ENCODE measurements around the gene ZNF20.
A peak's percentile ranks its signal among the peaks of the same experiment; 100 is the strongest.

ZNF20 gene

DNA sequence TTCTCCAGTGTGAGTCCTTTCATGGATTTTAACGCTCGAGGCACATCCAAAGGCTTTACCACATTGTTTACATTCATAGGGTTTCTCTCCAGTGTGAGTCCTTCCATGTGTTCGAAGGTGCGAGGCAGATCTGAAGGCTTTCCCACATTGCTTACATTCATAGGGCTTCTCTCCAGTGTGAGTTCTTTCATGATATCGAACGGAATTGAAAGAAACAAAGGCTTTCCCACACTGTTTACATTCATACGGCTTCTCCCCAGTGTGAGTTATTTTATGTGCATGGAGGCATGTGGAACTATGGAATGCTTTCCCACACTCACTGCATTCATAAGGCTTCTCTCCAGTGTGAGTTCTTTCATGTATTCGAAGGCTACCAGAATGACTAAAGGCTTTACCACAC, 5.2 kb upstream of the ZNF20 start:
- Histone ChIP-seq H3K36me3 (ENCODE audit: insufficient read depth, low read length) (peaks cover 38% of the 10 kb centered on the region), H3K9ac (ENCODE audit: low read depth, low read length) (no peak overlapping the region), H3K9me3 (replicated peaks; ENCODE audit: low read length) (peaks cover 19% of the 10 kb centered on the region), H3K4me1 (ENCODE audit: control insufficient read depth, insufficient read depth, low read length) (peaks cover 7% of the 10 kb centered on the region), H3K4me2 (ENCODE audit: low read length) (no peak overlapping the region), H3K27me3 (ENCODE audit: control insufficient read depth, insufficient read depth, low read length) (no peaks in the 10 kb centered on the region), H3K4me3 (ENCODE audit: low read length) (no peak overlapping the region)

DNA sequence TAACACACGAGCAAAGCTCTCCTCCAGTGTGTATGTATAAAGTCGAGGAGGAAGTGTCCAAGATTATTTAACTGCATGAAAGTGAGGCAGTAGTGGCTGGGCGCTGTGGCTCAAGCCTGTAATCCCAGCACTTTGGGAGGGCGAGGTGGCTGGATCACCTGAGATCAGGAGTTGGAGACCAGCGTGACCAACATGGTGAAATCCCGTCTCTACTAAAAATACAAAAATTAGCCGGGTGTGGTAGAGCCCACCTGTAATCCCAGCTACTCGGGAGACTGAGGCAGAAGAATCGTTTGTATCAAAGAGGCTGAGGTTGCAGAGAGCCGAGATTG, 1.2 kb upstream of the ZNF20 start:
- no peak overlapping the region for H3K4me3 ChIP-seq (ENCODE audit: low read length)
- H3K27me3 ChIP-seq (ENCODE audit: control insufficient read depth, insufficient read depth, low read length): no peaks in the 10 kb centered on the region
- H3K4me1 ChIP-seq (ENCODE audit: control insufficient read depth, insufficient read depth, low read length): peaks cover 13% of the 10 kb centered on the region
- no peak overlapping the region for H3K4me2 ChIP-seq (ENCODE audit: low read length)
- H3K9ac ChIP-seq (ENCODE audit: low read depth, low read length): no peak overlapping the region
- peaks cover 35% of the 10 kb centered on the region for H3K36me3 ChIP-seq (ENCODE audit: insufficient read depth, low read length)
- H3K9me3 ChIP-seq (replicated peaks; ENCODE audit: low read length): peaks cover 16% of the 10 kb centered on the region

- Histone ChIP-seq H3K4me3 (ENCODE audit: low read length) (peak overlapping the region; percentile 97), H3K9ac (ENCODE audit: low read depth, low read length) (no peak overlapping the region), H3K4me1 (ENCODE audit: control insufficient read depth, insufficient read depth, low read length) (peaks cover 13% of the 10 kb centered on the region), H3K9me3 (replicated peaks; ENCODE audit: low read length) (peaks cover 10% of the 10 kb centered on the region), H3K4me2 (ENCODE audit: low read length) (peak overlapping the region; percentile 91), H3K36me3 (ENCODE audit: insufficient read depth, low read length) (peaks cover 34% of the 10 kb centered on the region), H3K27me3 (ENCODE audit: control insufficient read depth, insufficient read depth, low read length) (no peaks in the 10 kb centered on the region)
Measured at GRCh38 chr19:12140545-12141404, 625 bp upstream of the ZNF20 start.

DNA sequence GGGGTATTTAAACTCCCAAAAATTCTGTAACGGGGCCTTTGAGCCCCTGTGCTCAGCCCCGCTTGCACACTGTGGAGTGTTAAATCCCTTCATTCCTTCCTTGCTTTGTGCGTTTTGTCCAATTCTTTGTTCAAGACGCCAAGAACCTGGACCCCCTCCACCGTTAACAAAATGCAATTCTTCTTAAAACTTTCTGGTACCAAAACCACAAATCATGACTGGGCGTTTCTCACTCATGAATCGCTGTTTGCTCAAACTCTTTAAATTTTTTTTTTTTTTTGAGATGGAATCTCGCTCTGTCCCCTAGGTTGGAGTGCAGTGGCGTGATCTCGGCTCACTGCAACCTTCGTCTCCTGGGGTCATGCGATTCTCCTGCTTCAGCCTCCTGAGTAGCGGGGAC, 881 bp downstream of the ZNF20 start:
- peak overlapping the region; percentile 89 for H3K9ac ChIP-seq (ENCODE audit: low read depth, low read length)
- no peaks in the 10 kb centered on the region for H3K27me3 ChIP-seq (ENCODE audit: control insufficient read depth, insufficient read depth, low read length)
- H3K36me3 ChIP-seq (ENCODE audit: insufficient read depth, low read length): peaks cover 34% of the 10 kb centered on the region
- peaks cover 13% of the 10 kb centered on the region for H3K4me1 ChIP-seq (ENCODE audit: control insufficient read depth, insufficient read depth, low read length)
- H3K4me2 ChIP-seq (ENCODE audit: low read length): peak overlapping the region; percentile 91
- H3K4me3 ChIP-seq (ENCODE audit: low read length): peak overlapping the region; percentile 97
- H3K9me3 ChIP-seq (replicated peaks; ENCODE audit: low read length): no peaks in the 10 kb centered on the region

DNA sequence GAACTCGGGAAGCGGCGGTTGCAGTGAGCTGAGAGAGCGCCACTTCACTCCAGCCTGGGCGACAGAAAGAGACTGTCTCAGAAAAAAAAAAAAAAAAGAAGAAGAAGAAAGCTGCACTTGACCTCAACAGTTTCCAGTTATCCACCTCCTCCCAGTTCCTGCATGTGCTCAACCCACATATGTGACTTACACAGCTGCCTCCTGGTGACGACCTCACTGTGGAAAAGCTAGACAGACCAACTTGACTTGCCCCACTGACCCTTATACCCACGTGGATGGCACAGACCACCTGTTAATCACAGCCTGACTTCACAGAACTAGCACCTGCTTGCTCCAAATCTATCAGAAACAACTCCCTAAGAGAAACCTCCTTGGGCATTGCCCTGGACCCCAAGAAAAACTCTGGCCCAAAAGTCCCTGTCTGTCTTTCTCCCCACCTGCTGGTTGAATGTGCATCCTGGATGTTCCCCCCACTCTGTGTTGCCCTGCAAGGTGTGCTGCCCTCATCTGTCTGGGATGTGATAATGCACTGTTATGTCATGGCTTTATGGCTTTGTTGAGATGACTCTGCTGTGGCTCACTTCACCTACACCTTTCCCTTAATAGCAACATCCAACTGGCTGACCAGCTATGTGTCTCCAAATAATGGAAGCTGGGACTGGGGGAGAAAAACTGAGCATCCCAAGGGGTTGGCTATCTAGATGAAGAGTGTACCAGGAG, 2.8 kb downstream of the ZNF20 start:
- no peak overlapping the region for H3K4me2 ChIP-seq (ENCODE audit: low read length)
- peaks cover 48% of the 10 kb centered on the region for H3K36me3 ChIP-seq (ENCODE audit: insufficient read depth, low read length)

DNA sequence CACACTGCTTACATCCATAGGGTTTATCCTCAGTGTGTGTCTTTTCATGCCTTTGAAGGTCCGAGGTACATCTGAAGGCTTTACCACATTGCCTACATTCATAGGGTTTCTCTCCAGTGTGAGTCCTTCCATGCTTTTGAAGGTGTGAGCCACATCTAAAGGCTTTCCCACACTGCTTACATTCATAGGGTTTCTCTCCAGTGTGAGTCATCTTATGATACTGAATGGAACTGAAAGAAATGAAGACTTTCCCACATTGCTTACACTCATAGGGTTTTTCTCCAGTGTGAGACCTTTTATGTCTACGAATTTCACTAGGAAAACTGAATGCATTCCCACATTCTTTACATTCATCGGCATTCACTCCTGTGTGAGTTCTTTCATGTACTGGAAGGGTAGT, 7.1 kb downstream of the ZNF20 start:
- Histone ChIP-seq H3K36me3 (ENCODE audit: insufficient read depth, low read length) (peaks cover 55% of the 10 kb centered on the region), H3K27me3 (ENCODE audit: control insufficient read depth, insufficient read depth, low read length) (no peaks in the 10 kb centered on the region)

More for the DNA sequence above, 2.8 kb downstream of the ZNF20 start:
- H3K9ac ChIP-seq (ENCODE audit: low read depth, low read length): no peak overlapping the region
- H3K4me3 ChIP-seq (ENCODE audit: low read length): no peak overlapping the region
- peaks cover 16% of the 10 kb centered on the region for H3K9me3 ChIP-seq (replicated peaks; ENCODE audit: low read length)
- no peaks in the 10 kb centered on the region for H3K27me3 ChIP-seq (ENCODE audit: control insufficient read depth, insufficient read depth, low read length)
- H3K4me1 ChIP-seq (ENCODE audit: control insufficient read depth, insufficient read depth, low read length): peaks cover 13% of the 10 kb centered on the region

GRCh38 chr19:12126707-12127106, 13.4 kb downstream of the ZNF20 start:
- H3K4me2 ChIP-seq (ENCODE audit: low read length): no peak overlapping the region
- H3K27me3 ChIP-seq (ENCODE audit: control insufficient read depth, insufficient read depth, low read length): no peaks in the 10 kb centered on the region
- peaks cover 3% of the 10 kb centered on the region for H3K36me3 ChIP-seq (ENCODE audit: insufficient read depth, low read length)
- no peak overlapping the region for H3K9ac ChIP-seq (ENCODE audit: low read depth, low read length)
- no peaks in the 10 kb centered on the region for H3K4me1 ChIP-seq (ENCODE audit: control insufficient read depth, insufficient read depth, low read length)
- H3K4me3 ChIP-seq (ENCODE audit: low read length): no peak overlapping the region
- peaks cover 6% of the 10 kb centered on the region for H3K9me3 ChIP-seq (replicated peaks; ENCODE audit: low read length)

More for the DNA sequence above, 7.1 kb downstream of the ZNF20 start:
- no peak overlapping the region for H3K4me2 ChIP-seq (ENCODE audit: low read length)
- no peak overlapping the region for H3K9ac ChIP-seq (ENCODE audit: low read depth, low read length)
- no peaks in the 10 kb centered on the region for H3K4me1 ChIP-seq (ENCODE audit: control insufficient read depth, insufficient read depth, low read length)
- H3K9me3 ChIP-seq (replicated peaks; ENCODE audit: low read length): peaks cover 28% of the 10 kb centered on the region
- no peak overlapping the region for H3K4me3 ChIP-seq (ENCODE audit: low read length)

DNA sequence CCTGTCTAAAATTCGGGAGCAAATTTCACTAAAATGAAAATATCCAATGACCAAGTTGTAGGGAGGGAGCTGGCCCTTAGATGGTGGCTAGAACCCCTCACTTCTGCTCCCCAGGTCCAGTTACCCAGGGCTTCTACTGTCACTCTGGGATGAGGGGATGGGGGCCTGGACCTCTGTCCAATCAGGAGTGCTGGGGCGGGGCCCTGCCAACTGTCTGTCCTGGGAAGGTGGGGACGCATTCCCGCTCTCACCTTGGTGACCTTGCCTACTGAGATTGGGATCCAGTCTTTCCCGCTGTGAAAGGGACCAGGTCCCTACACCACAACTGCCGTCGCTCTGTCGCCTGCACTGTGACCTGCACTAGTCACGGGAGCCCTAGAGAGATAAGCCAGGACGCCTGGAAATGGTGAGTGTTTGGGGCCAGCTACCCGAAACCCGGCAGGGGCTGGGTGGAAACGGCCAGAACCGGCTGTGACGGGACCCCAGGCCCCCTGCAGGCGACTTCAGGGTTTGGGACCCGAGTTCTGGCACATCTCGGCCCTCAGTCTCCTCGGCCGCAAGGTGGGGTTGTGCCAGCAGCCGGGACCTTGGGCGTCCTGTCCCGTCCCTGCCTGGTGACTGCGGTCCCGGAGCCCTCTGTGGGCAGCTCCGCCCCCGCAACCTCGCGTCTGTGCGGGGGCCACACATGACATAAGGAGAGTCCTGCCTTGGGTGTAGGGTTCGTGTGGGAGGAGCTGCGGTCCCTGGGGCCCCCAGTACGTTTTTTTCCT, 22.8 kb downstream of the ZNF20 start:
- peaks cover 11% of the 10 kb centered on the region for H3K36me3 ChIP-seq (ENCODE audit: insufficient read depth, low read length)
- H3K9ac ChIP-seq (ENCODE audit: low read depth, low read length): no peak overlapping the region
- H3K4me1 ChIP-seq (ENCODE audit: control insufficient read depth, insufficient read depth, low read length): no peaks in the 10 kb centered on the region
- H3K27me3 ChIP-seq (ENCODE audit: control insufficient read depth, insufficient read depth, low read length): no peaks in the 10 kb centered on the region
- peaks cover 11% of the 10 kb centered on the region for H3K9me3 ChIP-seq (replicated peaks; ENCODE audit: low read length)
- H3K4me2 ChIP-seq (ENCODE audit: low read length): no peak overlapping the region
- no peak overlapping the region for H3K4me3 ChIP-seq (ENCODE audit: low read length)

GRCh38 chr19:12113121-12113520, 27.0 kb downstream of the ZNF20 start:
- H3K9ac ChIP-seq (ENCODE audit: low read depth, low read length): no peak overlapping the region
- H3K4me3 ChIP-seq (ENCODE audit: low read length): no peak overlapping the region
- peaks cover 15% of the 10 kb centered on the region for H3K9me3 ChIP-seq (replicated peaks; ENCODE audit: low read length)
- H3K36me3 ChIP-seq (ENCODE audit: insufficient read depth, low read length): peaks cover 30% of the 10 kb centered on the region
- no peaks in the 10 kb centered on the region for H3K27me3 ChIP-seq (ENCODE audit: control insufficient read depth, insufficient read depth, low read length)
- H3K4me1 ChIP-seq (ENCODE audit: control insufficient read depth, insufficient read depth, low read length): no peaks in the 10 kb centered on the region
- H3K4me2 ChIP-seq (ENCODE audit: low read length): no peak overlapping the region

DNA sequence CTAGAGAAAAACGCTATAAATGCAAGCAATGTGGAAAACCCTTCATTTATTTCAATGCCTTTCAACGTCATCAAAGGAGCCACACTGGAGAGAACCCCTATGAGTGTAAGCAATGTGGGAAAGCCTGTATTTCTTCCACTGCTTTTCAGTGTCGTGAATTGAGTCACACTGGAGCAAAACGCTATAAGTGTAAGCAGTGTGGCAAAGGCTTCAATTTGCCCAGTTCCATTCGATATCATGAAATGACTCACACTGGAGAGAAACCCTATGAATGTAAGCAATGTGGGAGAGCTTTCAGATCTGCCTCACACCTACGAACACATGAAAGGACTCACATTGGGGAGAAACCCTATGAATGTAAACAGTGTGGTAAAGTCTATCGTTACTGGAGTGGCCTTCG, 27.4 kb downstream of the ZNF20 start:
- Histone ChIP-seq H3K36me3 (ENCODE audit: insufficient read depth, low read length) (peaks cover 30% of the 10 kb centered on the region), H3K4me2 (ENCODE audit: low read length) (no peak overlapping the region), H3K4me1 (ENCODE audit: control insufficient read depth, insufficient read depth, low read length) (no peaks in the 10 kb centered on the region), H3K9me3 (replicated peaks; ENCODE audit: low read length) (peaks cover 15% of the 10 kb centered on the region), H3K4me3 (ENCODE audit: low read length) (no peak overlapping the region), H3K9ac (ENCODE audit: low read depth, low read length) (no peak overlapping the region), H3K27me3 (ENCODE audit: control insufficient read depth, insufficient read depth, low read length) (no peaks in the 10 kb centered on the region)

DNA sequence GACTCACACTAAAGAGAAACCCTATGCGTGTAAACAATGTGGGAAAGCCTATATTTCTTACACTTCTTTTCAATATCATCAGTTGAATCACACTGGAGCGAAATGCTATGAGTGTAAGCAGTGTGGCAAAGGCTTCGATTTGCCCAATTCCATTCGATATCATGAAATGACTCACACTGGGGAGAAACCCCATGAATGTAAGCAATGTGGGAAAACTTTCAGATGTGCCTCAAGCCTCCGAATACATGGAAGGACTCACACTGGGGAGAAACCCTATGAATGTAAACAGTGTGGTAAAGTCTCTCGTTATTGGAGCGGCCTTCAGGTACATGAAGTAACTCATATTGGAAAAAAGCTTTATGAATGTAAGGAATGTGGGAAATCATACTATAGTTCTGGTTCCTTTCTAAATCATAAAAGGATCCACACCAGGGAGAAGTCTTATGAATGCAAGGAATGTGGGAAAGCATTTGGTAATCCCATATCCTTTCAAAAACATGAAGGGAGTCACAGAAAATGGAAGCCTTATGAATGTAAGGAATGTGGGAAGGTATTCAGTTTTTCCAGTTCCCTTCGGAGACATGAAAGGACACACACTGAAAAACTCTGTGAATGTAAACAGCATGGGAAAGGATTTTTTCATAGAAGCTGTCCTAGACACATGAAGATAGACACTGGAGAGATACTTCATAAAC, 28.1 kb downstream of the ZNF20 start:
- Histone ChIP-seq H3K27me3 (ENCODE audit: control insufficient read depth, insufficient read depth, low read length) (no peaks in the 10 kb centered on the region), H3K9ac (ENCODE audit: low read depth, low read length) (no peak overlapping the region), H3K4me3 (ENCODE audit: low read length) (no peak overlapping the region), H3K4me1 (ENCODE audit: control insufficient read depth, insufficient read depth, low read length) (no peaks in the 10 kb centered on the region), H3K4me2 (ENCODE audit: low read length) (no peak overlapping the region), H3K9me3 (replicated peaks; ENCODE audit: low read length) (peaks cover 15% of the 10 kb centered on the region), H3K36me3 (ENCODE audit: insufficient read depth, low read length) (peaks cover 30% of the 10 kb centered on the region)

All from skeletal muscle satellite cell (primary cell).